GM19328 (cell line): Measurements from ENCODE around the gene LILRB3.
"Not testable (repeated sequence)": the region's sequence is repeated elsewhere in the genome, so short reads cannot be mapped to it uniquely, and the experiment has no call there.

Experiments
- ATAC-seq: cut with Tn5 transposase; IDR thresholded peaks from one replicate; pipeline ENCODE4 v1.9.1; 2021; ENCODE audit warnings: mild to moderate bottlenecking, moderate library complexity; ENCODE audit not compliant: unreplicated experiment

Gene LILRB3

GRCh38 chr19:54214217-54214616 is 8.6 kb downstream of the LILRB3 start:
- ATAC-seq: not testable (repeated sequence)

- ATAC-seq: no peak
These were observed 11.6 kb downstream of the LILRB3 start for GRCh38 chr19:54211235-54211634.

- no peak for ATAC-seq
These were observed 12.9 kb downstream of the LILRB3 start for GRCh38 chr19:54209811-54210494.

GRCh38 chr19:54209058-54209810 is 13.6 kb downstream of the LILRB3 start:
- ATAC-seq: no peak

GRCh38 chr19:54208784-54209057 is 14.1 kb downstream of the LILRB3 start:
- ATAC-seq: no peak

- ATAC-seq: no peak
These were observed 14.6 kb downstream of the LILRB3 start for GRCh38 chr19:54207983-54208783.

GRCh38 chr19:54207676-54207982 is 15.2 kb downstream of the LILRB3 start:
- ATAC-seq: no peak

GRCh38 chr19:54207193-54207592 is 15.6 kb downstream of the LILRB3 start:
- ATAC-seq: not testable (repeated sequence)

GRCh38 chr19:54206831-54207177 is 16.0 kb downstream of the LILRB3 start:
- ATAC-seq: no peak

GRCh38 chr19:54206030-54206830 is 16.6 kb downstream of the LILRB3 start:
- no peak for ATAC-seq

- ATAC-seq: no peak
These were observed 17.9 kb downstream of the LILRB3 start for GRCh38 chr19:54204767-54205468.

- ATAC-seq: no peak
These were observed 19.6 kb downstream of the LILRB3 start for GRCh38 chr19:54203151-54203611.

GRCh38 chr19:54201980-54202379 is 20.8 kb downstream of the LILRB3 start:
- no peak for ATAC-seq

GRCh38 chr19:54201172-54201701 is 21.6 kb downstream of the LILRB3 start:
- no peak for ATAC-seq

- ATAC-seq: no peak
These were observed 23.4 kb downstream of the LILRB3 start for GRCh38 chr19:54199401-54199800.

- no peak for ATAC-seq
These were observed 25.7 kb downstream of the LILRB3 start for GRCh38 chr19:54197121-54197520.

GRCh38 chr19:54196536-54196935 is 26.3 kb downstream of the LILRB3 start:
- no peak for ATAC-seq

- ATAC-seq: not testable (repeated sequence)
These were observed 28.3 kb downstream of the LILRB3 start for GRCh38 chr19:54194463-54194862.

GRCh38 chr19:54193011-54193410 is 29.8 kb downstream of the LILRB3 start:
- no peak for ATAC-seq

- ATAC-seq: no peak
These were observed 30.9 kb downstream of the LILRB3 start for GRCh38 chr19:54191811-54192453.
